Suprapubic skin (tissue), 4 donors: ENCODE results near the gene WDR1. TPM values are rescaled to one million over a fixed set of nuclear protein-coding genes. Genes with fewer than 3 reads are reported as not detected.

ENCODE experiments used
- DNase-seq, 2 donors: peaks; one replicate each; pipeline ENCODE4 v3.0.0-alpha.2; 2019; ENCODE audit warnings: low spot score in 2 of 2
- H3K27ac ChIP-seq: fragments of 200-600 bp; sonication (generic); one replicate; pipeline ENCODE4 v1.5.1; 2019
- H3K27me3 ChIP-seq: fragments of 200-600 bp; sonication (generic); one replicate; pipeline ENCODE4 v1.5.1; 2019
- H3K36me3 ChIP-seq: fragments of 200-600 bp; sonication (generic); one replicate; pipeline ENCODE4 v1.5.1; 2019
- H3K4me1 ChIP-seq: fragments of 200-600 bp; sonication (generic); one replicate; pipeline ENCODE4 v1.5.1; 2019
- H3K4me3 ChIP-seq: fragments of 200-600 bp; sonication (generic); one replicate; pipeline ENCODE4 v1.5.1; 2019; ENCODE audit warnings: mild to moderate bottlenecking
- H3K9me3 ChIP-seq: fragments of 200-600 bp; sonication (generic); one replicate; pipeline ENCODE4 v1.5.1; 2019
- EP300 ChIP-seq: sonication (generic); formaldehyde crosslinking; IDR thresholded peaks from one replicate; pipeline ENCODE4 v1.6.1; 2017; ENCODE audit warnings: antibody characterized with exemption
- POLR2A ChIP-seq, 2 donors: fragments of 450-650 bp; IDR thresholded peaks; one replicate each; pipeline ENCODE4 v1.6.1; 2017; ENCODE audit warnings: antibody characterized with exemption in 2 of 2, mild to moderate bottlenecking in 2 of 2, moderate library complexity in 2 of 2
- POLR2AphosphoS5 ChIP-seq, 3 donors: sonication (generic); formaldehyde crosslinking; IDR thresholded peaks; one replicate each; pipeline ENCODE4 v1.6.1; 2017; ENCODE audit warnings: antibody characterized with exemption in 3 of 3
- WGBS: methylation state at CpG from one replicate; pipeline ENCODE4 v1.1.5; 2018; 5-methylcytosine and 5-hydroxymethylcytosine counted together
- total RNA-seq, 4 donors: library from RNA; depleted of rRNA; stranded (reverse); fragments of >200 nt; gene quantifications; one replicate each; pipeline ENCODE4 v1.1.0, GENCODE V29; 2016
- TF ChIP-seq, protein P1 (sequence below), 2 donors: fragments of 200-600 bp in 1 of 2; fragments of 450-650 bp in 1 of 2; sonication (generic) in 1 of 2; IDR thresholded peaks; one replicate each; pipeline ENCODE4 v1.5.1; 2016 to 2019; ENCODE audit warnings: antibody characterized with exemption in 2 of 2, mild to moderate bottlenecking in 1 of 2, moderate library complexity in 1 of 2

WDR1 gene
- total RNA-seq, 4 donors from 2014 or later = 113 to 126 (median 117) TPM

DNA sequence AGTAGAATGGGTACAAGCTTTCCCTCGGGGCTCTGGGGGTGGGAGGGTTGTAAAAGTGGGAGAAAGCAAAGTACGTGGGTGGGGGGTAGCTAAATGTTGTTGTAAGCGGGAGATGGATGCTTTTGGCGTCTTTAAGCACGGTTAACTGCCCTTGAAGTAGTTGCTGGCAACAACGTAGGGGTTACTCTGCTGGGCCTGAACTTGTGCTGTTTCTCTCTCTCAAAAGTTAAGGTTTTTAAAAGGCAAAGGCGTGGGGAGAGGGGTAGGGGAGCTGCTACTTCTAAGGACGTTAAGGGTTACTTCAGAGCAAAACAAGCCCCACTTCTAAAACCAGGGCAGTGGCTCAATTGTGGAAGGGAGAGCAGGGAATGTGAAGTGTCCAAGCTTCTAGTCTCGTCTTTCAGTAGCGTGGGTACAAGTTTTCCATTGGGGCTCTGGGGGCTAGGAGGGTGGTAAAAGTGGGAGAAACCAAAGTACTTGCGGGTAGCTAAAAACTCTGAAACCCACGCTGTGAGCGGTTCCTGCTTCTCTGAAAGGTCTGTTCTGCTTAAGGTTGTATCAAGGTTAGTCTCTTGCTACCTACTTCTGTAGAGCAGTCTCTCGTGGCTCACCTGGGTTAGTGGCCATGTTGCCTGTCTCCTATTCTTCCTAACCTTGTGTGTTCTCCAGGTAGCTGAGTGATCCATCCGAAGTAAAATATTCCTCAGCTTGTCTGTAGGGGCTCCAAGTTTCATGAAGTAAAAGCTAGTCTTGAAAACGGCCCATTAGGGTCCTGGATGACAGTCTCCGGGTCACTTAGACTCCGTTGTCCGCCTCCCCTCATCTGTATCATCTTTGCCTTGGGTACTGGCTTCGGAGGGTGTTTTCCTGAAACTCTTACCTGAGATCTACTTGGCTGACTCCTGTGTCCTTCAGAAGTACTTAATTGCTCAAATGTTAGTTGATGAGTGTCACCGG is 1.7 kb upstream of the WDR1 start:
- no peaks in the 10 kb centered on the region for H3K9me3 ChIP-seq
- peak overlapping the region; percentile 79 for H3K4me3 ChIP-seq
- DNase-seq = no peak
- H3K36me3 ChIP-seq = peaks cover 15% of the 10 kb centered on the region
- no peaks in the 10 kb centered on the region for H3K27me3 ChIP-seq
- H3K27ac ChIP-seq = no peak overlapping the region
- WGBS = 75% methylated on average over 21 of the region's 21 CpGs
- no peak for TF ChIP-seq POLR2AphosphoS5 (IDR thresholded peaks at IDR 0.05)
- TF ChIP-seq, protein P1, sequence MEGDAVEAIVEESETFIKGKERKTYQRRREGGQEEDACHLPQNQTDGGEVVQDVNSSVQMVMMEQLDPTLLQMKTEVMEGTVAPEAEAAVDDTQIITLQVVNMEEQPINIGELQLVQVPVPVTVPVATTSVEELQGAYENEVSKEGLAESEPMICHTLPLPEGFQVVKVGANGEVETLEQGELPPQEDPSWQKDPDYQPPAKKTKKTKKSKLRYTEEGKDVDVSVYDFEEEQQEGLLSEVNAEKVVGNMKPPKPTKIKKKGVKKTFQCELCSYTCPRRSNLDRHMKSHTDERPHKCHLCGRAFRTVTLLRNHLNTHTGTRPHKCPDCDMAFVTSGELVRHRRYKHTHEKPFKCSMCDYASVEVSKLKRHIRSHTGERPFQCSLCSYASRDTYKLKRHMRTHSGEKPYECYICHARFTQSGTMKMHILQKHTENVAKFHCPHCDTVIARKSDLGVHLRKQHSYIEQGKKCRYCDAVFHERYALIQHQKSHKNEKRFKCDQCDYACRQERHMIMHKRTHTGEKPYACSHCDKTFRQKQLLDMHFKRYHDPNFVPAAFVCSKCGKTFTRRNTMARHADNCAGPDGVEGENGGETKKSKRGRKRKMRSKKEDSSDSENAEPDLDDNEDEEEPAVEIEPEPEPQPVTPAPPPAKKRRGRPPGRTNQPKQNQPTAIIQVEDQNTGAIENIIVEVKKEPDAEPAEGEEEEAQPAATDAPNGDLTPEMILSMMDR (IDR thresholded peaks at IDR 0.05) = no peak
- TF ChIP-seq POLR2A (IDR thresholded peaks at IDR 0.05) = no peak
- TF ChIP-seq EP300 = no peak
- H3K4me1 ChIP-seq = peaks cover 37% of the 10 kb centered on the region

DNA sequence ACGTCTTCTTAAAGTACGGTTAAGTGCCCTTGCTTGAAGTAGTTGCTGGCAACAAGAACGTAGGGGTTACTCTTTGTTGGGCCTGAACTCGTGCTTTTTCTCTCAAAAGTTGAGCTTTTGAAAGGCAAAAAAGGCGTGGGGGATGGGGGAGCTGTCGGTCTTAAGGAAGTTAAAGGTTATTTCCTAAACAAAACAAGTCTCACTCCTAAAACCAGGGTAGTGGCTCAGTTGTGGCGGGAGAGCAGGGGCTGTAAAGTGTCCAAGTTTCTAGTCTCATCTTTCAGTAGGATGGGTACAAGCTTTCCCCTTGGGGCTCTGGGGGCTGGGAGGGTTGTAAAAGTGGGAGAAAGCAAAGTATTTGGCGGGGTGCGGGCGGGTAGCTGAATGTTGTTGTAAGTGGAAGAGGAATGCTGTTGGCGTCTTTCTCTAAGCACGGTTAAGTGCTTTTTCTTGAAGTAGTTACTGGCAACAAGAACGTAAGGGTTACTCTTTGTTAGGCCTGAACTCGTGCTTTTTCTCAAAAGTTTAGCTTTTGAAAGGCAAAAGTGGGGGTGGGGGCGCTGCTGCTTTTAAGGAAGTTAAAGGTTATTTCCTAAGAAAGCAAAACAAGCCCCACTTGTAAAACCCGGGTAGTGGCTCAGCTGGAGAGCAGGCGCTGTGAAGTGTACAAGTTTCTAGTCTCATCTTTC is 904 bp upstream of the WDR1 start:
- Histone ChIP-seq H3K36me3 (peaks cover 23% of the 10 kb centered on the region), H3K4me3 (peak overlapping the region; percentile 79), H3K27me3 (no peaks in the 10 kb centered on the region), H3K4me1 (peaks cover 41% of the 10 kb centered on the region), H3K27ac (peak overlapping the region; percentile 98), H3K9me3 (no peaks in the 10 kb centered on the region)
- 27% methylated on average over 17 of the region's 17 CpGs for WGBS
- DNase-seq = no peak
- TF ChIP-seq EP300 (no peak), POLR2A (IDR thresholded peaks at IDR 0.05) (no peak), POLR2AphosphoS5 (IDR thresholded peaks at IDR 0.05) (no peak)
- TF ChIP-seq, protein P1 (IDR thresholded peaks at IDR 0.05) = no peak

DNA sequence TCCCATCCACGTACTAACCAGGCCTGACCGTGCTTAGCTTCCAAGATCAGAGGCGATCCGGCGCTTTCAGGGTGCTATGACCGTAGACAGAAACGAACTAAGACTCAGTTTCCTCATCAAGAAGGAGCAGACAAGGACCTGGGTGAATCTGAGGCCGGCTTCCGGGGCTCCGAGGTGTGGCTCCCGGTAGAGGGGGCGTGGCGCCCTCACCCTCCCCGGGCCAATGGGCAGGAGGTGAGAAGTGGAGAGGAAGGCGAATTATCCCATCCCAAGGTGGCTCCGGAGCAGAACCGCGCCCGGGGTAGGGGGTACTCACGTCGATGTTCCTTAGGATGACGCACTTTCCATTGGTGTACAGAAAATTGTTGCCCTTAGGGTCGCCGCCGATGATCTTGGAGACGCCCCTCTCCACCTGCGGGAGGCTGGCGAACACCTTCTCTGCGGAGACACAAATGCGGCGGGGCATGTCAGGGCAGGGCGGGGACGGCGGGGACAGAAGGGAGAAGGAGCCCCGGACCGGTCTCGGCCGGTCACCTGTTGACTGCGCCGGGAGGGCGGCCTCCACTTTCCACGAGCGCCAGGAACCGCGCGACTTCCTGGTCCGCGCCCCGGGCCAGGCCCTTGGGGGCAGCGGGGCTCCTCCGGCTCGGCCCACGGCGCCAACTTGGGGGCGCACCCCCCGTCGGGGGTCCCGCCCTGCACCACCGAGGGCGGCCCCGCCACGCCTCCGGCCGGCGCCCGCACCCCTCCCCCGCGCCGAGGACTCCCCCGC is 616 bp downstream of the WDR1 start:
- 6% methylated on average over 19 of the region's 70 CpGs for WGBS
- H3K9me3 ChIP-seq = no peaks in the 10 kb centered on the region
- H3K27ac ChIP-seq = peak overlapping the region; percentile 98
- peak overlapping the region; percentile 79 for H3K4me3 ChIP-seq
- DNase-seq = peak in 1 of 2 donors; percentile 85
- H3K4me1 ChIP-seq = peaks cover 51% of the 10 kb centered on the region
- no peaks in the 10 kb centered on the region for H3K27me3 ChIP-seq
- no peak for TF ChIP-seq POLR2AphosphoS5 (IDR thresholded peaks at IDR 0.05)
- no peak for TF ChIP-seq POLR2A (IDR thresholded peaks at IDR 0.05)
- no peak for TF ChIP-seq EP300
- TF ChIP-seq, protein P1 (IDR thresholded peaks at IDR 0.05) = no peak
- H3K36me3 ChIP-seq = peaks cover 39% of the 10 kb centered on the region

DNA sequence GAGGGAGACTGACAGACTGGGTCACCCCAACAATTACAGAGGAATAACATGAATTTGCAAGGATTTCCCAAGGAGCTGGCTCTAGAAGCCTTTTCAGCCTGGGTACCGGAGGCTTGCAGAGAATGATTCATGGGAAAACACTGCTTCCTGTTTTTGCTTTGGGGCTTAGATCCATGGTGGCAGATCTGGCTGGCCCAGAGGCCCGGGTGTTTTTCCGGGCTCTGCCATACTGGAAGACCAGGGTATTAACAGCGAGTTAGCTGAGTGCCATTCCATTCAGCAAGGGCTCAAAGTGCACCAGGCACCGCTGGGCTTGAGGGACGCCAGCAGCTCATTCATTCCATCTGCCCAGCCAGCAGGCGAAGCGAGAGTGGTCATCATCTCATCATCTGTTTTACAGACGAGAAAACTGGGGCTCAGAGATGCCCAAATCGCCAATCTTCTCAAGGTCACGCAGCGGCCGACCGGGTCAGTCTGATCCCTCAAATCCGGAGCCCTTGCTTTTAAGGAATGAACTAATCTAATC is 1.3 kb downstream of the WDR1 start:
- peaks cover 55% of the 10 kb centered on the region for H3K4me1 ChIP-seq
- H3K4me3 ChIP-seq = peak overlapping the region; percentile 79
- no peaks in the 10 kb centered on the region for H3K9me3 ChIP-seq
- TF ChIP-seq POLR2AphosphoS5 (IDR thresholded peaks at IDR 0.05) = no peak
- TF ChIP-seq EP300 = no peak
- TF ChIP-seq, protein P1 (IDR thresholded peaks at IDR 0.05) = no peak
- TF ChIP-seq POLR2A (IDR thresholded peaks at IDR 0.05) = no peak
- DNase-seq = no peak
- H3K27ac ChIP-seq = peak overlapping the region; percentile 98
- 40% methylated on average over 15 of the region's 15 CpGs for WGBS
- no peaks in the 10 kb centered on the region for H3K27me3 ChIP-seq
- H3K36me3 ChIP-seq = peaks cover 45% of the 10 kb centered on the region
